ENCODE measurements around the gene DIAPH1. TPM values are rescaled to one million over a fixed set of nuclear protein-coding genes. Genes with fewer than 3 reads are reported as not detected.

The DIAPH1 gene
- total RNA-seq, 4 donors from 2014 or later = 55.4 to 150 (median 91.4) TPM

DNA sequence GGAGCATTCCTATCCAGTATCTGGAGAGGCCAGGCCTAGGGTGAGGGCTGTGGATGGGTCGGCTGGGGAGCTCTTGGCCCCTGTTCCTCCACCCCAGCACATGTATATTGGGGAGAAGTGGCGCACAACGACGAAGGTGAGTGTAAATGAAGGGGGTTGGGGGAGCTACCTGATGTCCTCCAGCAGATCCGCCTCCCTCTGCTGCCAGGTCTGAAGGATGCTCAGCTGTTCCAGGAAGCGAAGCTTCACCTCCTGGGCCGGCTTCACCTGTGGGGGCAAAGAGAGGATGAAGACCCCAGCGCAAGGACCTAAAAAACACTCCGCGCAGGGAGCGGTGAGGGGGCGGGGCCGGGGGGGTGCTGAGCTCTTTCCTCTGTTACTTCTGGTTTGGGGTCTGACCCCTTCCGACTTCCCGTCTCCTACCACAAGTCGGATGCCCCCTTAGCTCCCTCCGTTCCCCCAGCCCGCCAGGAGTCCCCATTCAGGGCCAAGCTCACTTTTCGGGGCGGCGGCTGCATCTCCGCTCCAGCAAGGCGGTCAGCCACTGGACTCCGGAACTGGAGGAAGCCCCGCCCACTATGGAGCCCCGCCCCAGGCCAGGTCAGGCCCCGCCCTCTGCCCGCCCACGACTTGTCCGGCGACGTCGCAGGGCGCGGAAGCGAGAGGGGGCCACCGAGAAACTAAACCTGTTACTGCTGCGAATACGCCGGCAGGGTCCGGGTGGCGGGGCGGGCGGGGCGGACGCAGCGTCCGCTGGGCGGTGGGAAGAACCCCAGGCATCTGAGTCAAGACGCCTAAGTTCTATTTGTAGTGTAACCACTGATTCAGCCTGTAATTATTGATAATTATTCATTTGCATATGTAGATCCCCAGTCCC is 32.3 kb upstream of the DIAPH1 start, which contains the start of gene FCHSD1:
Gene FCHSD1, minus strand, starts transcription at position 568 of the 877 bp plus-strand sequence. Its CDS starts 50 bp downstream, at position 518.
- Histone ChIP-seq H3K27ac (peak within 1 kb of the TSS; percentile 69 to 77 (median 72)), H3K9me3 (no peaks in the 10 kb centered on the region), H3K4me3 (peak within 1 kb of the TSS; percentile 50 to 74 (median 64)), H3K36me3 (no peaks in the 10 kb centered on the region), H3K27me3 (no peaks in the 10 kb centered on the region), H3K4me1 (peaks cover 9 to 15% (median 11%) of the 10 kb centered on the region in 4 donors)
- 5 to 40% methylated on average over 1 to 47 of the region's 50 CpGs for WGBS, 2 donors (ENCODE audit: low coverage in 1 of 2)
- peak in 2 of 3 donors; percentile 44 to 47 for TF ChIP-seq POLR2AphosphoS5 (IDR thresholded peaks at IDR 0.05)
- no peak for TF ChIP-seq EP300 (IDR thresholded peaks at IDR 0.05; ENCODE audit: low read depth)
- TF ChIP-seq POLR2A (IDR thresholded peaks at IDR 0.05) = peak; percentile 36
- TF ChIP-seq, protein P1, sequence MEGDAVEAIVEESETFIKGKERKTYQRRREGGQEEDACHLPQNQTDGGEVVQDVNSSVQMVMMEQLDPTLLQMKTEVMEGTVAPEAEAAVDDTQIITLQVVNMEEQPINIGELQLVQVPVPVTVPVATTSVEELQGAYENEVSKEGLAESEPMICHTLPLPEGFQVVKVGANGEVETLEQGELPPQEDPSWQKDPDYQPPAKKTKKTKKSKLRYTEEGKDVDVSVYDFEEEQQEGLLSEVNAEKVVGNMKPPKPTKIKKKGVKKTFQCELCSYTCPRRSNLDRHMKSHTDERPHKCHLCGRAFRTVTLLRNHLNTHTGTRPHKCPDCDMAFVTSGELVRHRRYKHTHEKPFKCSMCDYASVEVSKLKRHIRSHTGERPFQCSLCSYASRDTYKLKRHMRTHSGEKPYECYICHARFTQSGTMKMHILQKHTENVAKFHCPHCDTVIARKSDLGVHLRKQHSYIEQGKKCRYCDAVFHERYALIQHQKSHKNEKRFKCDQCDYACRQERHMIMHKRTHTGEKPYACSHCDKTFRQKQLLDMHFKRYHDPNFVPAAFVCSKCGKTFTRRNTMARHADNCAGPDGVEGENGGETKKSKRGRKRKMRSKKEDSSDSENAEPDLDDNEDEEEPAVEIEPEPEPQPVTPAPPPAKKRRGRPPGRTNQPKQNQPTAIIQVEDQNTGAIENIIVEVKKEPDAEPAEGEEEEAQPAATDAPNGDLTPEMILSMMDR (IDR thresholded peaks at IDR 0.05) = peak in 1 of 5 experiments; percentile 14
- DNase-seq = peak; percentile 94
- in situ Hi-C loops (cut with MboI; ENCODE audit: low pct_ligation_motif_present in 1 of 4, low pct_unique_long_range_greater_than_20kb in 1 of 4, low sequenced_read_pairs in 3 of 4) (no loop called here), intact Hi-C loops (cut with DNase I; ENCODE audit: low total_unique reads) (no loop called here)

DNA sequence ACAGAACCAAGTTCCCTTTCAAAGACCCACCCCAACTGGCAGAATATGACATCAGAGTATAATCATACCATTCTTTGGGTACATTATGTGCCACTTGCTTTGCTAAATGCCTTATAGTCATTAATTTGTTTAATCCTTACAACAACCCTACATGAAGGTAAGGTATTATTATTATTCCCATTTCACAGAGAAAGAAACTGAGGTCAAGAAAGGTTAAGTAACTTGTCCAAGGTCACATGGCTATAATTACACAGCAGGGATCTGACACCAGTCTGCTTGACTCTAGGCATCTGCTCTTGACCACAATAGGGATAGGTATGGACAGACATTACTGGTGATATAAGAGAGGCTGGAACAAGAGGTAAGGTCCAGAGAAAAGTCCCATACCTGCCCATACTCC is 31.2 kb upstream of the DIAPH1 start:
- in situ Hi-C loops (cut with MboI; ENCODE audit: low pct_ligation_motif_present in 1 of 4, low pct_unique_long_range_greater_than_20kb in 1 of 4, low sequenced_read_pairs in 3 of 4) (no loop called here), intact Hi-C loops (cut with DNase I; ENCODE audit: low total_unique reads) (no loop called here)
- H3K4me3 ChIP-seq = no peak overlapping the region
- no peaks in the 10 kb centered on the region for H3K9me3 ChIP-seq
- TF ChIP-seq, protein P1 (IDR thresholded peaks at IDR 0.05) = no peak
- TF ChIP-seq POLR2A (IDR thresholded peaks at IDR 0.05) (no peak), POLR2AphosphoS5 (IDR thresholded peaks at IDR 0.05) (no peak), EP300 (IDR thresholded peaks at IDR 0.05; ENCODE audit: low read depth) (no peak)
- DNase-seq = no peak
- no peak overlapping the region for H3K27ac ChIP-seq
- peaks cover 9 to 15% (median 11%) of the 10 kb centered on the region in 4 donors for H3K4me1 ChIP-seq
- no peaks in the 10 kb centered on the region for H3K36me3 ChIP-seq
- no peaks in the 10 kb centered on the region for H3K27me3 ChIP-seq

DNA sequence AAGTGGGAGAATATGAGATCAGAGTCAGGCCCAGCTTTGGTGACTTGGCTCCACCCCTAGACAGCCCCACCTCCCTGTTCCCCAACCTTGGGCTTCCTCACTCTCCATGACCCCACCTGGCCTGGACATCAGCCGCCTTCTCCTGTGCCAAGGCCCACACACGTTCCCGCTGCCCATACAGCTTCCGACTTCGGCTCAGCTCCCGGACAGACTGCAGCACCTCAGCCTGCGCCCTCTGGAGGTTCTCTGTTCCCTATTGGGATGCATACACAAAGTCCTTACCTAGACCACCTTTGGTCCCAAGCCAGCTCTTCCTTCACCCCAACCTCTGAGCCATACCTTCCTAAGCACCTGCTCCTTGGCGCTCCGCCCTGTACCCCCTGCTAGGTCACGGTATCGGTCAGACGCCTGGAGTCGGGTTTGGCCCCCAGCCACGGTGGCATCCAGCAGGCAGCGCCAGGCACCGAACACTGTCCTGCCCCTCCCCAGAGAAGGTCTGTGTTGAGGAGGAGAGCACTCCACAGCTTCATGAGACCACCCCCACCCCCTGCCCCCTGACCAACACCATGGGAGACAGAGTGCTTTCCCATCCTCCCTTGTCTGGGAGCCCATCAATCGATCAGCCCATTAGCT is 30.4 kb upstream of the DIAPH1 start:
- intact Hi-C loops (cut with DNase I; ENCODE audit: low total_unique reads) (no loop called here), in situ Hi-C loops (cut with MboI; ENCODE audit: low pct_ligation_motif_present in 1 of 4, low pct_unique_long_range_greater_than_20kb in 1 of 4, low sequenced_read_pairs in 3 of 4) (no loop called here)
- H3K36me3 ChIP-seq = peaks cover 0 to 4% (median 0%) of the 10 kb centered on the region in 4 donors
- H3K4me1 ChIP-seq = peaks cover 9 to 15% (median 11%) of the 10 kb centered on the region in 4 donors
- TF ChIP-seq POLR2A (IDR thresholded peaks at IDR 0.05) (no peak), EP300 (IDR thresholded peaks at IDR 0.05; ENCODE audit: low read depth) (no peak), POLR2AphosphoS5 (IDR thresholded peaks at IDR 0.05) (no peak)
- TF ChIP-seq, protein P1 (IDR thresholded peaks at IDR 0.05) = no peak
- H3K27me3 ChIP-seq = no peaks in the 10 kb centered on the region
- WGBS, 2 donors (ENCODE audit: low coverage in 1 of 2) = 93 to 100% methylated on average over 13 to 17 of the region's 17 CpGs
- no peak for DNase-seq
- H3K27ac ChIP-seq = no peak overlapping the region
- H3K4me3 ChIP-seq = no peak overlapping the region
- H3K9me3 ChIP-seq = no peaks in the 10 kb centered on the region

DNA sequence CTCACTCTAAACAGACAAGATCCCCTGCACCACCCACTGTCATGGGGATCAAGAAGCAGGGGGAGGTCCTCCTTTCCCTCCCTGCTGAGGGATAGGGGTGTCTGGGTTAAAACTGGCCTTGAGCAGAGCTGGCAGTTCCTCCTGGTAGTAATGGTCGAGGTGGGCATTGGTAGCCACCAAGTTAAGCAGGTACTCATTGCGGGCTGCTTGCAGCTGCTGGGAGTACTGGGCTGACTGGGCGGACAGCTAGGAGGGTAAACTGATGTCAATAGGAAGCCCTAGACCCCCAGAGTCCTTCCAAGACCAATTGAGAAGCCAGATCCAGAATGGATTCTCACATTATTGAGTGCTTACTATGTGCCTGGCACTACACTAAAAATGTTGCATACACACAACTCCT is 29.1 kb upstream of the DIAPH1 start:
- H3K27ac ChIP-seq = no peak overlapping the region
- H3K4me3 ChIP-seq = no peak overlapping the region
- DNase-seq = no peak
- H3K4me1 ChIP-seq = peaks cover 9 to 15% (median 11%) of the 10 kb centered on the region in 4 donors
- TF ChIP-seq POLR2A (IDR thresholded peaks at IDR 0.05) (no peak), POLR2AphosphoS5 (IDR thresholded peaks at IDR 0.05) (no peak), EP300 (IDR thresholded peaks at IDR 0.05; ENCODE audit: low read depth) (no peak)
- TF ChIP-seq, protein P1 (IDR thresholded peaks at IDR 0.05) = no peak
- 93% methylated on average over 3 of the region's 3 CpGs; no CpG with 5 or more reads in 1 of the 2 donors for WGBS, 2 donors (ENCODE audit: low coverage in 1 of 2)
- intact Hi-C loops (cut with DNase I; ENCODE audit: low total_unique reads) (no loop called here), in situ Hi-C loops (cut with MboI; ENCODE audit: low pct_ligation_motif_present in 1 of 4, low pct_unique_long_range_greater_than_20kb in 1 of 4, low sequenced_read_pairs in 3 of 4) (no loop called here)
- peaks cover 0 to 4% (median 0%) of the 10 kb centered on the region in 4 donors for H3K36me3 ChIP-seq
- H3K9me3 ChIP-seq = no peaks in the 10 kb centered on the region
- H3K27me3 ChIP-seq = no peaks in the 10 kb centered on the region

Measured in transverse colon (tissue), 4 donors.